PC-3 (cell line): ENCODE measurements around the gene PLCL1. TPM values are rescaled to one million over a fixed set of nuclear protein-coding genes. Genes with fewer than 3 reads are reported as not detected.

Experiments used
- ATAC-seq: fragments of 200-7000 bp; cut with Tn5 transposase; 2 replicates; pipeline ENCODE4 v1.9.1; 2020; ENCODE audit warnings: mild to moderate bottlenecking, moderate library complexity
- BruUV-seq: library from RNA; stranded (reverse); fragments of 400-500 nt; replicated peaks from 2 replicates; lab custom pipeline; 2021; lab: Mats Ljungman, UMichigan
- CTCF ChIA-PET: fragments of 300-600 bp; sonication (Branson Sonifier 250); formaldehyde crosslinking; loops from one replicate; lab custom pipeline; 2022; ENCODE audit warnings: antibody characterized with exemption; lab: Charles Lee
- POLR2A ChIA-PET: fragments of 300-600 bp; sonication (Branson Sonifier 250); formaldehyde crosslinking; loops from one replicate; lab custom pipeline; 2022; ENCODE audit warnings: antibody characterized with exemption; ENCODE audit not compliant: unreplicated experiment; lab: Charles Lee
- DNase-seq: peaks from one replicate; pipeline ENCODE4 v3.0.0-alpha.2; 2015
- H2AFZ ChIP-seq: fragments of 300-600 bp; sonication (generic); 2 replicates; pipeline ENCODE4 v1.6.0; 2016; ENCODE audit warnings: antibody characterized with exemption, low read length
- H3F3A ChIP-seq: fragments of 300-600 bp; sonication (generic); one replicate; pipeline ENCODE4 v1.6.0; 2017; ENCODE audit warnings: antibody characterized with exemption, low read length, control low read depth, mild to moderate bottlenecking; ENCODE audit not compliant: unreplicated experiment
- H3K27ac ChIP-seq: fragments of 300-600 bp; sonication (generic); 2 replicates; pipeline ENCODE4 v1.5.1; 2016; ENCODE audit warnings: mild to moderate bottlenecking, low read length
- H3K27me3 ChIP-seq: fragments of 300-600 bp; sonication (generic); 2 replicates; pipeline ENCODE4 v1.6.1; 2016; ENCODE audit warnings: low read length, mixed read lengths
- H3K36me3 ChIP-seq: fragments of 300-600 bp; sonication (generic); 2 replicates; pipeline ENCODE4 v1.6.1; 2016; ENCODE audit warnings: low read depth, mixed run types, low read length, mixed read lengths
- H3K4me1 ChIP-seq: fragments of 300-600 bp; sonication (generic); 2 replicates; pipeline ENCODE4 v1.5.1; 2016; ENCODE audit warnings: low read length; ENCODE audit not compliant: insufficient read depth
- H3K4me2 ChIP-seq: fragments of 300-600 bp; sonication (generic); 2 replicates; pipeline ENCODE4 v1.6.0; 2016; ENCODE audit warnings: low read length
- H3K4me3 ChIP-seq: fragments of 300-600 bp; sonication (generic); 2 replicates; pipeline ENCODE4 v1.5.1; 2016; ENCODE audit warnings: mild to moderate bottlenecking, low read length, mixed read lengths
- H3K79me2 ChIP-seq: fragments of 300-600 bp; sonication (generic); 2 replicates; pipeline ENCODE4 v1.6.1; 2017; ENCODE audit warnings: low read length, mixed read lengths
- H3K9ac ChIP-seq: fragments of 300-600 bp; sonication (generic); 2 replicates; pipeline ENCODE4 v1.6.0; 2016; ENCODE audit warnings: mild to moderate bottlenecking, low read length
- H3K9me2 ChIP-seq: fragments of 300-600 bp; sonication (generic); replicated peaks from 2 replicates; pipeline ENCODE4 v1.6.1; 2016; ENCODE audit warnings: mixed run types, low read length, mixed read lengths
- H3K9me3 ChIP-seq: fragments of 300-600 bp; sonication (generic); 2 replicates; pipeline ENCODE4 v1.6.1; 2016; ENCODE audit warnings: low read length, mixed read lengths
- H4K20me1 ChIP-seq: fragments of 300-600 bp; sonication (generic); 2 replicates; pipeline ENCODE4 v1.6.1; 2016; ENCODE audit warnings: low read length, mixed read lengths
- CTCF ChIP-seq: fragments of 300-600 bp; sonication (generic); conservative IDR thresholded peaks from 2 replicates; pipeline ENCODE4 v1.5.1; 2017; ENCODE audit warnings: antibody characterized with exemption, low read depth, mild to moderate bottlenecking, low read length
- EZH2 ChIP-seq: fragments of 300-600 bp; sonication (generic); IDR thresholded peaks from one replicate; pipeline ENCODE4 v1.6.1; 2017; ENCODE audit warnings: antibody characterized with exemption, mild to moderate bottlenecking, low read length; ENCODE audit not compliant: unreplicated experiment
- EZH2phosphoT487 ChIP-seq: fragments of 300-600 bp; sonication (generic); IDR thresholded peaks from 2 replicates; pipeline ENCODE4 v1.6.1; 2018; ENCODE audit warnings: mild to moderate bottlenecking, antibody characterized with exemption, low read length, borderline replicate concordance
- intact Hi-C: fragments of 100-400 bp; cut with micrococcal nuclease; formaldehyde crosslinking; loops from 2 replicates; pipeline ENCODE4 v1.9.0; 2023
- total RNA-seq: library from RNA; depleted of rRNA; stranded (reverse); fragments of >200 nt; gene quantifications from 2 replicates; pipeline ENCODE4 v1.2.3, GENCODE V29; 2014

PLCL1 gene
- total RNA-seq, 1 experiment from 2014 or later: not detected

GRCh38 chr2:197869501-197870111 lies 65.2 kb downstream of the PLCL1 start:
- TF ChIP-seq EZH2phosphoT487: no peak
- no peak for TF ChIP-seq CTCF
- no peak for TF ChIP-seq EZH2
- ChIA-PET CTCF (interaction anchor here (0.6 kb wide), 1 partner anchor 68 kb away, joined by 7 read pairs; no protein-coding TSS in a partner anchor), POLR2A (no interaction called here)
- Histone ChIP-seq H3K9ac (no peak overlapping the region), H3K79me2 (no peaks in the 10 kb centered on the region), H3K4me2 (no peak overlapping the region), H3K4me3 (no peak overlapping the region), H3K4me1 (no peaks in the 10 kb centered on the region), H3K9me3 (no peaks in the 10 kb centered on the region), H3K36me3 (no peaks in the 10 kb centered on the region), H3K9me2 (no peaks in the 10 kb centered on the region), H4K20me1 (no peaks in the 10 kb centered on the region), H3K27ac (no peak overlapping the region), H3F3A (no peaks in the 10 kb centered on the region), H2AFZ (no peak overlapping the region), H3K27me3 (peaks cover 20% of the 10 kb centered on the region)
- DNase-seq (no peak), ATAC-seq (no peak)
- intact Hi-C loops: no loop called here
- BruUV-seq: no TSS peak

GRCh38 chr2:197870137-197870536 lies 65.7 kb downstream of the PLCL1 start:
- Histone ChIP-seq H3K36me3 (no peaks in the 10 kb centered on the region), H3K27ac (no peak overlapping the region), H3K79me2 (no peaks in the 10 kb centered on the region), H3K27me3 (peaks cover 20% of the 10 kb centered on the region), H3F3A (no peaks in the 10 kb centered on the region), H3K9ac (no peak overlapping the region), H2AFZ (no peak overlapping the region), H4K20me1 (no peaks in the 10 kb centered on the region), H3K4me1 (no peaks in the 10 kb centered on the region), H3K4me3 (no peak overlapping the region), H3K9me2 (no peaks in the 10 kb centered on the region), H3K9me3 (no peaks in the 10 kb centered on the region), H3K4me2 (no peak overlapping the region)
- POLR2A ChIA-PET: no interaction called here
- CTCF ChIA-PET: no interaction called here
- ATAC-seq (no peak), DNase-seq (no peak)
- intact Hi-C loops: no loop called here
- TF ChIP-seq CTCF (no peak), EZH2phosphoT487 (no peak), EZH2 (no peak)
- no TSS peak for BruUV-seq

- Histone ChIP-seq H3K4me1 (no peaks in the 10 kb centered on the region), H3K27ac (no peak overlapping the region), H3K9me2 (no peaks in the 10 kb centered on the region), H3K79me2 (no peaks in the 10 kb centered on the region), H3K9ac (no peak overlapping the region), H4K20me1 (no peaks in the 10 kb centered on the region), H3K9me3 (no peaks in the 10 kb centered on the region), H2AFZ (no peak overlapping the region), H3F3A (no peaks in the 10 kb centered on the region), H3K36me3 (no peaks in the 10 kb centered on the region), H3K27me3 (peaks cover 17% of the 10 kb centered on the region), H3K4me2 (no peak overlapping the region), H3K4me3 (no peak overlapping the region)
- BruUV-seq: no TSS peak
- CTCF ChIA-PET: no interaction called here
- intact Hi-C loops: no loop called here
- POLR2A ChIA-PET: no interaction called here
- DNase-seq (no peak), ATAC-seq (no peak)
- TF ChIP-seq EZH2phosphoT487 (no peak), CTCF (no peak), EZH2 (no peak)
These were observed 67.5 kb downstream of the PLCL1 start for GRCh38 chr2:197871780-197872456.
